Stimulated activated CD4-positive, alpha-beta T cell treated with anti-CD3 and anti-CD28 coated beads, TNF-alpha, amount 100 ng/mL, for 48 hours (primary cell): ENCODE measurements around the gene ABCC1.
A peak's percentile ranks its signal among the peaks of the same experiment; 100 is the strongest.

ENCODE experiments used
- DNase-seq, 3 donors: peaks; one replicate each; pipeline ENCODE4 v3.0.0-alpha.2; 2020; ENCODE audit warnings: low read depth in 3 of 3

ABCC1 gene

DNA sequence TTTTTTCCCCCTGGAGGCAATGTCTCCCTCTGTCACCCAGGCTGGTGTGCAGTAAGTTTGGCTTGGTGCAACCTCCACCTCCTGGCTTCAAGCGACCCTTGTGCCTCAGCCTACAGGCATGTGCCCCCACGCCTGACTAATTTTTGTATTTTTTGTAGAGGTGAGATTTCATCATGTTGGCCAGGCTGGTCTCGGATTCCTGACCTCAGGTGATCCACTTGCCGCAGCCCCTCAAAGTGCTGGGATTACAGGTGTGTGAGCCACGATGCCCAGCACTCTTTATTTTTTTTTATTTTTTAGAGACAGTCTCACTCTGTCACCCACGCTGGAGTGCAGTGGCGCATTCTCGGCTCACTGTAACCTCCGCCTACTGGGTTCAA lies 160.7 kb downstream of the ABCC1 start:
- no peak for DNase-seq

DNA sequence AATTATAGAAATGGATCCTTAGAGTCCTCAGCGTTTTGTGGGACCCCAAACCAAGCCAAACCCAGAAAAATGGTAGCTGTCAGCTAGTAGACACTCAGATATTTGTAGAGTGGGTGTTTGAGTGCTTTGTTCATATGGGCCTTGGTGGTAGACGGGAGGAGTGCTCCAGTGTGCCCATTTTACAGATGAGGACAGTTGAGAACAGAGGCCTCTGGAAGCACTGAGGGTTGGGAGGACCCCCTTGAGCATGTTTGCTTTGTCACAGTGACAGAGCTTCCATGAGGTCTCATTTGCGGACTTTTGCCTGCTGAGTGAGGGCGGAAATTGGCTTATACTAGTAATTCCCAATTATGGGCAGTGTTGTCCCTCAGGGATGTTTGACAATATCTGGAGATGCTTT lies 162.2 kb downstream of the ABCC1 start:
- no peak for DNase-seq

DNA sequence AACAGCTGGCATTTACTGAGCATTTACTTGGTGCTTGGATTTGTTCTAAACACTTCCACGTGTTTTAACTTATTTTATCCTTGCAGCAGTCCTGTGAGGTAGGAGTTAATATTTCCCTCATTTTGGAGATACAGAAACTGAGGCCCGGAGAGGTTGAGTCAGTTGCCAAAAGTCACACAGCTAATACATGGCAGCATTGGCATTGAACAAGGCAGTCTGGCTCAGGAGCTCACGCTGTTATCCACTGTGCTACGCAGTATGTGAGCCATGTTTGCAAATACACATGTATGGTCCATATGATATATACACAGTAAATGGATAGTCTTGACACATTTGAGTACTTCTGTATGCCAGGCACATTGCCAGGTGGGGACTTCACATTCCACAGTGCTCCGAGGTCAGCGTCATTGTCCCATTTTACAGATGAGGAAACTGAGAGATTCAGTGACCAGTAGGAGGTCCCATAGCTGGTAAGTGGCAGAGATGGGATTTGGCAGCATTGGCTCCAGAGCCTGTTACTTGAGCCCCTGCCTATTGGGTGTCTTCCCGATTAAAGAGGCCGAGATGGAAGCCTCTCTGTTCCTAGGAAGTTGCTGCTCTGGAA lies 163.1 kb downstream of the ABCC1 start:
- DNase-seq: no peak

DNA sequence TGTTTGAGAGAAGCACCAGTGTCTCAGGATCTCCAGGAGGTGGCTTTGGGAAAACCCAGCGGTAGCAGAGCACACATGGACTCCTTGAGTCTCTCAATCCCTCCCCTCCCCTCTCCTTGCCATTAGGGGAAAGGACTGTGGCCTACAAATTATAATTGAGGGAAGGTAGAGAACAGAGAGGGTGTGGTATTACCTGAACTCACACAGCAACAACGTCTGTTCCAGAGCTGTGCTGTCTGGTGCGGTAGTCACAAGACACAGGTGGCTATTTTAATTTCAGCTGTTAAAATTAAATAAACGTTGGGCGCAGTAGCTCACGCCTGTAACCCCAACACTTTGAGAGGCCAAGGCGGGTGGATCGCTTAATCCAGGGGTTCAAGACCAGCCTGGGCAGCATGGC lies 163.7 kb downstream of the ABCC1 start:
- no peak for DNase-seq

DNA sequence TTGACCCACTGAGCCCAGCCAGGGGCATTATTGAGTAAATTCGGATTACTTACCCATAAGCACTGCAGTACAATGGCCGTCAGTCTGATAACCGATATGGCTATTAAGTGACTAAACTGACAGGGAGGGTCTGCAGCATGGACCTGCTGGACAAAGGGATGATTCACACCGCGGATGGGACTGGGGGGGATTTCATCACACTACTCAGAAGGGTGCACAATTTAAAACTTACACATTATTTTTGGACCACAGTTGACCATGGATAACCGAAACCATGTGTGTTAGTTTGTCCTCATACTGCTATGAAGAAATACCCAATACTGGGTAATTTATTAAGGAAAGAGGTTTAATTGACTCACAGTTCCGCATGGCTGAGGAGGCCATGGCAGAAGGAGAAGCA lies 167.4 kb downstream of the ABCC1 start:
- DNase-seq: no peak

DNA sequence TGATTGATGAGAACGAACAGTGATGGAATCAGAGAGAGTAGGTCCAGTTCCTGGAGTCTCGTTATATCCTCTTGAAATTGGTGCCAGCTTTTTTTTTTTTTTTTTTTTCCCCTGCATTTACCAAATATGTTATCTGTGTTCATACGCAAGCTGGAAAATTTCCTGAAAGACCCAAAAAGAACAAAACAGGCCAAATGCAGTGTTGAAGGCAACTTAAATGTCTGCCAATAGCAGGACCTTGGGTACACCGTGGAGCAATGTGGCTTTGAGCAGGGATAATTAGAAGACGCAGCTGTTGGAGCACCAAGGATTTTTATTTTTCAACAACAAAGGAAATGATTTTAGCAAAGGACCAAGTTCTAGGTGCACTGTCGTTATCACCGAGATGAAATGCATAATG lies 168.9 kb downstream of the ABCC1 start:
- DNase-seq: no peak

DNA sequence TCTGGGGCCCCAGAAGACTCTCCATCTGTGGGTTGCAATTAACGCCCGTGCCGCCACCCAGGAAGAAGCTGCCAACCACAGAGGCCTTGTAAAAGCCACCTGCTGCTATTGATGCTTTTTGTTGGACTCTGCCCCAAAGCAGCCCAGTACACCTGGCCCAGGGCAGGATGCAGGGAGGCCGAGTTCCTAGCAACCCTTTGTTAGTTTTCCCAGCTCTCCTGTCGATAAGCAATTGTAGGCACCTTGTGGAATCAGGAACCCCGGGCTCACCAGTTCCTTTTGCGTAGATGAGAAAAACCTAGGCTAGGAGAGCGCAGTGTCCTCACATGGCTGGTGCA lies 170.6 kb downstream of the ABCC1 start:
- DNase-seq: no peak

DNA sequence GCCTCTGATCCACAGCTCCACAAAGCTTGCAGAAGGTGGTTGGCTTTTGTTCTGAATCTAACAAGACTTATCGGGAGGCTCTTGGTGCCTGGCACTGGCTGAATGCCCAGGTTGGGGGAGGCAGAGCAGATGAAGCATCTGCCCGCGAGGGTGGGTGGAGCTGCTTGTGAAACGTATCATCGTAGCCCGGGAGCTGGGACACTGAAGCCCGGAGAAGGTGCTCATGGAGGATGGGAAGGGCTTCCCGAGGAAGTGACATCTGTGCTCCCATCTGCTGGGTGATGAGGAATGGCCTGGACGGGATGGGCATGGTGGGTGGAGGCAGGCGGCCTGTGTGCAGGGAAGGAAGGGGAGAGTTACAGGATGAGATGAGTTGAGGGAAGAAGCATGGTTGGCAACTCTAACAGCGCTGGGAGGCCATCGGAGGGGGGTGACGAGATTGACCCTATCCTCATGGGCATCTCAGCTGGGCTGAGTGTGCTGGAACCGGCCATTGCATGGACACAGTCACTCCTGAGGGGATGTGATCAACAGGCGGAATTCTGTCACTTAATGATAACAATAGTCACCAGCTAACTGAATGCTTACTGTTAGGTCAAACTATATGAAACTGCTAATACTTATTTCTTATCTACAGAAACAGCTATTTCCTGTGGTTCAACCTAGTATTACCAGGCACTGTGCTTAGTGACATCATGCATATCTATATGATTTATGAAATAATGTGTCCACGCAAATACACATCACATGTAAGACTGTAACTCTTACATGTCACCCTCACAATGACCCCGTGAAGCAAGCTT lies 171.2 kb downstream of the ABCC1 start:
- no peak for DNase-seq

DNA sequence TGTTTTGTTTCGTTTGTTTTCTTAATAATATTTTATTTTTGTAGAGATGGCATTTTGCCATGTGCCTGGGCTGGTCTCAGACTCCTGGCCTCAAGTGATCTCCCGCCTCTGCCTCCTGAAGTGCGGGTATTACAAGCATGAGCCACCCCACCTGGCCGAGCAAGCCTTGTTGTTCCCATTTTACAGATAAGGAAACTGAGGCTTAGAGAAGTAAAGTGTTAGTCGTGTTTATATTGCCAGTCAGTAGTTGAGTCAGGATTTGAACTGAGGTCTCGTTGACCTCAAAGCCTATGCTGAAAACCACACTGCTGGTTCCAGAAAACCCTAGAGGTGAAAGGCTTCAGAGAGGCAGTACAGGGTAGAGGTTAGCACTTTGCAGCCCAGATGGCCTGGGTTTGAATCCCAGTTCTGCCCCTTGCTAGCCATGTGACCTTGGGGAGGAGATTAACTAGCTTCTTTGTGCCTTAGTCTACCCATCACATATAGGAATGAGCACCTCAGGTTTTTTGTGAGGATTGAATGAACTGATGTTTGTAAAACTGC lies 171.8 kb downstream of the ABCC1 start:
- no peak for DNase-seq

DNA sequence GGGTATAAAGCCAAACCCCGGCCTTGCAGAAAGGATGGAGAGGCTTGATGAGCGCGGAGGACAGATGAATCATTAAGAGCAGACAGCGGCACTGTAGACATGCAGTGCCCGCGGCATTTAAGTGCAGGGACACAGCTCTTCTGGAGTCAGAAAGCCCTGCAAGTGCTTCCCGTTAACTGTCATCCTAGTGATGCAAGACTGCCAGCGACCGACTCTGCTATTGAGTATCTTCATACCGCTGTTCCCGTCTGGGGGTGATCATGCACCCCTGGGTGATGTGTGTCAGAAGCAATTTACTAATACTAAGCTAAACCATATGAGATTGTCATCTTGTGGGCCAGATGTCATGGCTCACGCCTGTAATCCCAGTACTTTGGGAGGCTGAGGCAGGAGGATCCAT lies 172.8 kb downstream of the ABCC1 start:
- DNase-seq: no peak

DNA sequence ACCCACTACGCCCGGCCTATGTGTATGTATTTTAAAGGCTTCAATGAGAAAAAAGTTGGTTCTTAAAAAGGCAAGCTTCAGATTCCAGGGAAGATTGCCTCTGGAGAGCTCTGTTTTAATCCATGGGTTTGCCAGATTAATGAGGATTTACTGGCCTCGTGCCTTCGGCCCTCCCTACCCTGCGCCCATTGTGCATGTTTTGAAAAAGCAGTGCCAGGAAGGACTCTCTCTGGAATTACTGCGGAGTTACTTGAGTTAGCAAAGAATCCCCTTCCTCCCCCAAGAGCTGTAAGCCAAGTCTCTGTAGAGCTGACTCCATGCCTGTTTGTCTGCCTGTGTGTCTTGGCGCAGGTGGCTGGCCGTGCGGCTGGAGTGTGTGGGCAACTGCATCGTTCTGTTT lies 175.0 kb downstream of the ABCC1 start:
- no peak for DNase-seq

DNA sequence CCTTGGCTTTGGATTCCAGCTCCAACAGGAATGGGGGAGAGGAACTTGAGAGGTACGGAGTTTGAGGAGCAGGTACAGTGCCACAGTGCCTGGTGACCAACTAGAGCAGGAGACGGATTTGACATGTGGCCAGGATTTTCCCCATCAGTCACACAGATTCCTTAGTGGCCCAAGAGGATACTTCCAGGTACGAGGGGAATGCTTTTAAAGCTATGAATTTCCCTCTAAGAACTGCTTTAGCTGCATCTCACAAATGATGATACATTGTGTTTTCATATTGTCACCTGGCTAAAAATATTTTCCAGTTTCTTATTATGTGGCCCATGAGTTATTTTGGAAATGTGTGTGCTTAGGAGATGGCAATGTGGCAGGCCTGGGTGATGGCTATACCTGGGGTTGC lies 175.6 kb downstream of the ABCC1 start:
- DNase-seq: no peak

DNA sequence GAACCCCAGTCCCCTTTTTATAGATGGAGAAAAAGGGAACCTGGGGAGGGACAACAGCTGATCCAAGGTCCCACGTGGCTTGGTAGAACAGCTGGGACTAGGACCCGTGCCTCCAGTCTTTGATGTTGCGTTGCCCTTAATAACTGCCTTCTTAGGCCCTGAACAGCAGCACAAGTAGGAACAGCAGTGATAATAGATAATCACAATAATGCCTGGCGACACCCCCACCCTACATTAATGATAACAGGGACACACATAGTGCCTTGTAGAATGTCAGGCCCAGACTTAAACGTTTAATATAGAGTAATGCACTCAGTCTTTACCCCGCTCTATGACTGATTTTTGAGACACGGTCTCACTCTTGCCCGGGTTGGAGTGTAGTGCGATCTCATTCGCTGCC lies 177.5 kb downstream of the ABCC1 start:
- DNase-seq: no peak

DNA sequence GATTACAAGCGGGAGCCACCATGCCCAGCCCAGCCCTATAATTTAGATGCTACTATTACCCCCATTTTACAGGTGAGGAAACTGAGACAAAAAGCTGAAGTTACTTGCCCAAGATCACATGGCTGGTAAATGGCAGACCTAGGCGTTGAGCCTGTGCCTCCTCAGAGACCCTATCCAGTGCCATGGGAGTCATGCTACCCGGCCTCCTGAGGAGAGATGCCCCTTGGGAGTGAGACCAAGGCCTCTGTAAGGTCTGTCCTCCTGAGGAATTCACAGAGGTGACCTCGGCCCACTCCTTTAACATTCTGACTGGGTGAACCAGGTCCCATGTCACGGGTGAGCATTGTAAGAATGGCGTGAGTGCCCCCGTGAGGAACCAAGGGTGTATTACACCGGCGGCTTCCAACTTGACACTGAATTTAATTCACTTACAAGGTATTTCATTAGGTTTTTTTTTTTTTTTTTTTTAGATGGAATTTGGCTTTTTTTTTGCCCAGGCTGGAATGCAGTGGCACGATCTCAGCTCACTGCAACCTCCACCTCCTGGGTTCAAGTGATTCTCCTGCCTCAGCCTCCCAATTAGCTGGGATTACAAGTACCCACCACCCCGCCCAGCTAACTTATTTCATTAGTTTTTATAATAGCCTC lies 178.2 kb downstream of the ABCC1 start:
- peak; percentile 44 to 60 (median 50) for DNase-seq

DNA sequence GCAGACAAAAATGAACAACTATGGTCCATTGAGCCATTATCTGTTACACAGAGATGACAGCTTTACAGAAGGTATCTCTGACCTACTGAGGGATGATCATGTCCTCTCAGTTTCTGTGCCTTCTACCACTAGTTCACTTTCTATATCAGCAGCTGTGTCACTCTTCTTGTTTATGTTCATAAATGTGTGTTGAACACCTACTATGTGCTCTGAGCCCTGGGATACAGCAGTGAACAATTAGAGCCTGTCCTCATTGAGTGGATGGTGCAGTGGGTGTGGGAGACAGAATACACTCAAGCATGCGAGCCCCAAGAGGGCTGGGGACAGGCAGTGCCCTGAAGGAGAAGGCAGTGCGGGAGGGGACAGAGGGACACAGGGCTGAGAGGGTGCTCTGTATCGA lies 181.8 kb downstream of the ABCC1 start:
- DNase-seq: no peak

DNA sequence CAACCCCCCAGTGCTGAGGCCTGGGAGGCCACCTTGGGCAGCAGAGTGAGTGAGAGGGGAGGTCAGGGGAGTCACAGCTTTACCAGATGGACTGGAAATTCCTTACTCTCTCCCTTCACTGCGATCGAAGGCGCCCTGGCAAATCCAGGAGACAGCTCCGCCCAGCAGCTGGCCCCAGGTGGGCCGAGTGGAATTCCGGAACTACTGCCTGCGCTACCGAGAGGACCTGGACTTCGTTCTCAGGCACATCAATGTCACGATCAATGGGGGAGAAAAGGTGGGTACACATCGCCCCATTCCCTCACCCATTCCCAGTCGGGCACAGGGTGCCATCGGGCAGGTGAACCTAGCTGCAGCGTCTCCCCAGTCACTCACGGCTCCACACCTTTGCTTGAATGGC lies 182.2 kb downstream of the ABCC1 start:
- DNase-seq: no peak

DNA sequence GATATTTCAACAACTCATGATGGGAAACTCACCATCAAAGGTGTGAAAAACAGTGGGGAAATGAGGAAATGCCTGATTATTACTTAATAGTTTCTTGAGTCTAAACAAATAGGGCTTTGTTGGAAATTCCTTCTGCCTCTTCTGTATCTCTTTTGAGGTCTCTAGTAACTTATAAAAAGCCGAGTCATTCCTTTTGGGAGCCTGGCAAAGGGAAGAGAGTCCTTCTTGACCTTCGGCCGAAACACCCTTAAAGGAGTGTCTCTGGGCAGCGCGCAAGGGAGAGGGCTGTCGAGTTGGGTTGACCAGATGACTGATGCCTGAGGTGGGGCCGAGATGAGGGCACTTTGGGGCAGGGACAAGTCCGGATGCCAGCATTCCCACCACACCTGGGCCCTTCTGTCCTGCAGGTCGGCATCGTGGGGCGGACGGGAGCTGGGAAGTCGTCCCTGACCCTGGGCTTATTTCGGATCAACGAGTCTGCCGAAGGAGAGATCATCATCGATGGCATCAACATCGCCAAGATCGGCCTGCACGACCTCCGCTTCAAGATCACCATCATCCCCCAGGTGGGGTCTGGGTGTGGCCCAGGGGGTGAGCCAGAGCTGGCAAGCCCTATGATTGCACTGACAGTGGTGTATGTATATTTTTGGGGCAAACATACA lies 184.7 kb downstream of the ABCC1 start:
- DNase-seq: no peak

DNA sequence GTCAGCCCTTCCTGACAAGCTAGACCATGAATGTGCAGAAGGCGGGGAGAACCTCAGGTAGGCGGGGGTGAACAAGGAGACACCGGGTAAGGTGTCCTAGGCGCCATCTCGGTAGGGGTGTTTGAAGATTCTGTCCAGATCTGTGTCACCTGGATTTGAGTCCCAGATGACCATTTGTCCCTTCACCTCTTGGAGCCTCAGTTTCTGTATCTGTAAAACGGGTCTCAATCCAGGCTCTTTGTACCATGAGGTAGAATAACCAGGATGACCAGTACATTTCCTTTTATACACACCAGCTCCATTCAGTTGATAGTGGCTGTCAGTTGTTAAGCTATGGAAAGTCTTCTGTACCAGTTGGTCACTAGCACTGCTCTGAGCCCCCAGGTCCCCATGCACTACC lies 187.2 kb downstream of the ABCC1 start:
- DNase-seq: no peak

DNA sequence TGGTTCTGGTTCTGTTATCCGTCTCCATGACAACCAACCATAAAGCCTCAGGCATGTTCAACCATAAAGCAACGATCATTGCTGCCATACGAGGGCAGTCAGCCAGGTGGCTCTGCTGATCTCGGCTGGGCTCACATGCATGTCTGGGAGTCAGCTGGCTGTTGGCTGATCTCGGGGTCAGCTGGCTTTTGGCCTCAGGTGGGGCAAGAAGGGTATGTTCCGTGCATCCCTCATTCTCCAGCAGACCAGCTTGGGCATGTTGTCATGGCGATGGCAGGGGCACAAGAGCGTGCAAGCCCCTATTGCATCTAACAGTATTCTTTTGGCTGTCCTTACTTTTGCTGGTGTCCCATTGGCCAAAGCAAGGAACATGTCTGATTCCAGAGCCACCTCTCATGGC lies 187.7 kb downstream of the ABCC1 start:
- no peak for DNase-seq

DNA sequence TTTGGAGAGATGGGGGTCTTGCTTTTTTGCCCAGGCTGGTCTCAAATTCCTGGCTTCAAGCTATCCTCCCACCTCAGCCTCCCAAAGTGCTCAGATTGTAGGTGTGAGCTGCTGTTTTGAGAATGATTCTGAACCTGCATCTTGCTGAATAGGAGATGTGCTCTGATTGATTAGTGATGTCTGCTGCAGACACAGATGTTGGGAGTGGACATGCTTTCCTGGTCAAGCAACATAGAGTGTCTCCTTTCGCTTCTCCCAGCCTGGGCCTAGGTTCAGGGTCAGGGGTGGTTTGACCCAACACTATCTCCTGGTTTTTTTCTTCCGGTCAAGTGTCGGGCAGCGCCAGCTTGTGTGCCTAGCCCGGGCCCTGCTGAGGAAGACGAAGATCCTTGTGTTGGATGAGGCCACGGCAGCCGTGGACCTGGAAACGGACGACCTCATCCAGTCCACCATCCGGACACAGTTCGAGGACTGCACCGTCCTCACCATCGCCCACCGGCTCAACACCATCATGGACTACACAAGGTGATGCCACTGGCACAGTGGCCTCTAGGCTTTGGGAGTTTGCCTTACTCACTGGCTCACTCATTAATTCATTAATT lies 188.7 kb downstream of the ABCC1 start:
- no peak for DNase-seq

DNA sequence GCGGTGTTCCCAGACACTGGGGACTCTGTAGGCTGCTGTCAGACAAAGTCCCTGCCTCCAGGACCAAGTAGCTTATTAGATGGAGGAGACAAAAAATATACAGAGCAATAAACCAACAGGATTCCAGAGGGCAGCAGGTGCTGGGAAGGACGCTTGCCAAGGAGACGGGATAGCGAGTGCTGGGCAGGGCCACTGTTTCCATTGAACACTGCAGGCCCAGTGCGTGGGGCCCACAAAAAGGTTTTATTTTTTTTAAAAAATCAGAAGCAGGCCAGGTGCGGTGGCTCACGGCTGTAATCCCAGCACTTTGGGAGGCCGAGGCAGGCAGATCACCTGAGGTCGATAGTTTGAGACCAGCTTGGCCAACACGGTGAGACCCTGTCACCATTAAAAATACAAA lies 189.6 kb downstream of the ABCC1 start:
- no peak for DNase-seq

DNA sequence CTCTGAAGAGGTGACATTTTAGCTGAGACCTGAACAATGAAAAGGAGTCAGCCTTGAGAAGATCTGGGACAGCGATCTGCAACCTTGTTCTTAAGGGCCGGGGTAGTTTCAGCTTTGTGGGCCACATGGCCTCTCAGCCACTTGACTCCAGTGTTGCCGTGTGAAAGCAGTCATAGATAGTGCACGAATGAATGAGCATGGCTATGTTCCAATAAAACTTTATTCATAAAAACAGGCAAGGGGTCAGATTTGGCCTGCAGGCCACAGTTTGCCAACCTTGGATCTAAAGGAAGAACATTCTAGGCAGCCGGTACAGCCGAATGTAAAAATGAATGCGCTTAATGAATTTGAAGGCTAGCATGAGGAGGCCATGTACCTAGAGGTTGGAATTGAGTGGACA lies 190.4 kb downstream of the ABCC1 start:
- no peak for DNase-seq
